ENCODE results near the gene YIF1A.
"Not testable (repeated sequence)": the region's sequence is repeated elsewhere in the genome, so short reads cannot be mapped to it uniquely, and the experiment has no call there.

Gene YIF1A

GRCh38 chr11:66280428-66280827, 8.5 kb downstream of the YIF1A start:
- DNase-seq (ENCODE audit: low read depth): no peak
- H3K4me3 ChIP-seq (ENCODE audit: low read depth, low read length): no peak overlapping the region
- no peak for TF ChIP-seq MYC (IDR thresholded peaks at IDR 0.05; ENCODE audit: low read depth, low read length)
- TF ChIP-seq, protein P1, sequence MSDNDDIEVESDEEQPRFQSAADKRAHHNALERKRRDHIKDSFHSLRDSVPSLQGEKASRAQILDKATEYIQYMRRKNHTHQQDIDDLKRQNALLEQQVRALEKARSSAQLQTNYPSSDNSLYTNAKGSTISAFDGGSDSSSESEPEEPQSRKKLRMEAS (IDR thresholded peaks at IDR 0.05; ENCODE audit: low read depth, low read length): no peak
- TF ChIP-seq POLR2A (IDR thresholded peaks at IDR 0.05; ENCODE audit: extremely low read depth, insufficient read length): no peak
- TF ChIP-seq CTCF (IDR thresholded peaks at IDR 0.05; ENCODE audit: low read depth, low read length): no peak

- H3K4me3 ChIP-seq (ENCODE audit: low read depth, low read length): no peak overlapping the region
- TF ChIP-seq CTCF (IDR thresholded peaks at IDR 0.05; ENCODE audit: low read depth, low read length) (no peak), POLR2A (IDR thresholded peaks at IDR 0.05; ENCODE audit: extremely low read depth, insufficient read length) (no peak), MYC (IDR thresholded peaks at IDR 0.05; ENCODE audit: low read depth, low read length) (no peak)
- TF ChIP-seq, protein P1 (IDR thresholded peaks at IDR 0.05; ENCODE audit: low read depth, low read length): no peak
- no peak for DNase-seq (ENCODE audit: low read depth)
Observed at GRCh38 chr11:66279092-66279734, 9.7 kb downstream of the YIF1A start.

- no peak overlapping the region for H3K4me3 ChIP-seq (ENCODE audit: low read depth, low read length)
- DNase-seq (ENCODE audit: low read depth): peak; percentile 43
- TF ChIP-seq MYC (IDR thresholded peaks at IDR 0.05; ENCODE audit: low read depth, low read length) (no peak), POLR2A (IDR thresholded peaks at IDR 0.05; ENCODE audit: extremely low read depth, insufficient read length) (no peak)
- TF ChIP-seq, protein P1 (IDR thresholded peaks at IDR 0.05; ENCODE audit: low read depth, low read length): no peak
Observed at GRCh38 chr11:66278363-66279091, 10.4 kb downstream of the YIF1A start.

- peak; percentile 64 for DNase-seq (ENCODE audit: low read depth)
- no peak within 1 kb of the TSS for H3K4me3 ChIP-seq (ENCODE audit: low read depth, low read length)
- TF ChIP-seq POLR2A (IDR thresholded peaks at IDR 0.05; ENCODE audit: extremely low read depth, insufficient read length) (no peak), CTCF (IDR thresholded peaks at IDR 0.05; ENCODE audit: low read depth, low read length) (no peak), MYC (IDR thresholded peaks at IDR 0.05; ENCODE audit: low read depth, low read length) (0 out of 2 replicates have a peak, but pooled peaks have one; percentile 24)
- TF ChIP-seq, protein P1 (IDR thresholded peaks at IDR 0.05; ENCODE audit: low read depth, low read length): peak; percentile 17; the same call in 1 of the 2 replicates
Observed at GRCh38 chr11:66277471-66278362, 11.2 kb downstream of the YIF1A start, which contains the start of gene CNIH2. Gene CNIH2, plus strand, starts transcription at chr11:66278175. Its CDS starts 282 bp downstream, at chr11:66278457.

- H3K4me3 ChIP-seq (ENCODE audit: low read depth, low read length); DNase-seq (ENCODE audit: low read depth): not testable (repeated sequence)
Observed at GRCh38 chr11:66277064-66277463, 11.9 kb downstream of the YIF1A start.

DNA sequence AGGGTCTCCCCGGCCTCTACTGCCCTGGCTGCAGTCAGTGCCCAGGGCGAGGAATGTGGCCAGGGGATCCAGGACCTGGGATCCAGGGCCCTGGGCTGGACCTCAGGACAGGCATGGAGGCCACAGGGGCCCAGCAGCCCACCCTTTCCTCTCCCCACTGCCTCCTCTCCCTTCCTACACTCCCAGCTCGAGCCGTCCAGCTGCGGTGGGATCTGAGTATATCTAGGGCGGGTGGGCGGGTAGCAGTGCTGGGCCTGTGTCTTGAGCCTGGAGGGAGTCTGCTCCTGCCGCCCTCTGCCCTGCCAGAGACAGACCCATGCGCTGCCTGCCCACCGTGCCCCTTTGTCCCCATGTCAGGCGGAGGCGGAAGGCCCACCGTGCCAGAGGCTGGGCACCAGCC, 12.3 kb downstream of the YIF1A start:
- not testable (repeated sequence) for H3K4me3 ChIP-seq (ENCODE audit: low read depth, low read length); DNase-seq (ENCODE audit: low read depth)
